Endothelial cell (in vitro differentiated cells): ENCODE results near the gene CCDC6. TPM values are rescaled to one million over a fixed set of nuclear protein-coding genes. Genes with fewer than 3 reads are reported as not detected.

Source experiments
- DNase-seq: peaks from one replicate; pipeline ENCODE4 v3.0.0; 2021; ENCODE audit warnings: low spot score
- H3K27ac Mint-ChIP-seq: one replicate; pipeline ENCODE4 v1.8.0; 2021; ENCODE audit warnings: mixed read lengths, inconsistent platforms; ENCODE audit not compliant: unreplicated experiment
- H3K27me3 Mint-ChIP-seq: one replicate; pipeline ENCODE4 v1.8.0; 2021; ENCODE audit warnings: mild to moderate bottlenecking, moderate library complexity, mixed read lengths, inconsistent platforms; ENCODE audit not compliant: unreplicated experiment
- H3K36me3 Mint-ChIP-seq: one replicate; pipeline ENCODE4 v1.8.0; 2021; ENCODE audit warnings: mild to moderate bottlenecking, low read depth, mixed read lengths, inconsistent platforms; ENCODE audit not compliant: unreplicated experiment
- H3K4me1 Mint-ChIP-seq: one replicate; pipeline ENCODE4 v1.8.0; 2021; ENCODE audit warnings: mild to moderate bottlenecking, mixed read lengths, inconsistent platforms; ENCODE audit not compliant: unreplicated experiment
- H3K4me3 Mint-ChIP-seq: one replicate; pipeline ENCODE4 v1.8.0; 2021; ENCODE audit warnings: mild to moderate bottlenecking, mixed read lengths, inconsistent platforms; ENCODE audit not compliant: unreplicated experiment
- H3K9me3 Mint-ChIP-seq: one replicate; pipeline ENCODE4 v1.8.0; 2021; ENCODE audit warnings: mixed read lengths, inconsistent platforms; ENCODE audit not compliant: unreplicated experiment
- CTCF ChIP-seq: fragments of 200-600 bp; sonication (generic); IDR thresholded peaks from one replicate; pipeline ENCODE4 v1.5.0; 2021; ENCODE audit warnings: antibody characterized with exemption; ENCODE audit not compliant: unreplicated experiment
- total RNA-seq: library from RNA; stranded (reverse); fragmentation: NEBNext Ultra II Directional; extraction: Animal tissue kit (Norgen Biotek cat#: 25700); gene quantifications from one replicate; pipeline ENCODE4 v1.2.1, GENCODE V29; 2021; ENCODE audit not compliant: unreplicated experiment

The CCDC6 gene
- total RNA-seq, 1 donor from 2014 or later, result 27.7 TPM

GRCh38 chr10:59804220-59804619 is 102.1 kb downstream of the CCDC6 start:
- H3K4me3 Mint-ChIP-seq, result no peak overlapping the region
- H3K9me3 Mint-ChIP-seq, result no peaks in the 10 kb centered on the region
- H3K27ac Mint-ChIP-seq, result no peak overlapping the region
- no peaks in the 10 kb centered on the region for H3K27me3 Mint-ChIP-seq
- DNase-seq, result no peak
- H3K4me1 Mint-ChIP-seq, result peaks cover 4% of the 10 kb centered on the region
- TF ChIP-seq CTCF, result no peak
- H3K36me3 Mint-ChIP-seq, result peaks cover 8% of the 10 kb centered on the region

- H3K4me1 Mint-ChIP-seq, result peaks cover 4% of the 10 kb centered on the region
- no peak for TF ChIP-seq CTCF
- DNase-seq, result no peak
- H3K36me3 Mint-ChIP-seq, result peaks cover 8% of the 10 kb centered on the region
- no peaks in the 10 kb centered on the region for H3K9me3 Mint-ChIP-seq
- no peaks in the 10 kb centered on the region for H3K27me3 Mint-ChIP-seq
- no peak overlapping the region for H3K4me3 Mint-ChIP-seq
- no peak overlapping the region for H3K27ac Mint-ChIP-seq
Observed at GRCh38 chr10:59803714-59804113, 102.6 kb downstream of the CCDC6 start.

GRCh38 chr10:59801171-59801570 is 105.2 kb downstream of the CCDC6 start:
- no peak overlapping the region for H3K27ac Mint-ChIP-seq
- H3K4me3 Mint-ChIP-seq, result no peak overlapping the region
- DNase-seq, result no peak
- peaks cover 11% of the 10 kb centered on the region for H3K36me3 Mint-ChIP-seq
- H3K4me1 Mint-ChIP-seq, result no peaks in the 10 kb centered on the region
- H3K9me3 Mint-ChIP-seq, result no peaks in the 10 kb centered on the region
- TF ChIP-seq CTCF, result no peak
- H3K27me3 Mint-ChIP-seq, result no peaks in the 10 kb centered on the region

GRCh38 chr10:59799421-59799820 is 106.9 kb downstream of the CCDC6 start:
- DNase-seq, result no peak
- peaks cover 11% of the 10 kb centered on the region for H3K36me3 Mint-ChIP-seq
- H3K27ac Mint-ChIP-seq, result no peak overlapping the region
- TF ChIP-seq CTCF, result no peak
- no peaks in the 10 kb centered on the region for H3K27me3 Mint-ChIP-seq
- H3K4me1 Mint-ChIP-seq, result no peaks in the 10 kb centered on the region
- no peaks in the 10 kb centered on the region for H3K9me3 Mint-ChIP-seq
- no peak overlapping the region for H3K4me3 Mint-ChIP-seq

- TF ChIP-seq CTCF, result no peak
- H3K27me3 Mint-ChIP-seq, result no peaks in the 10 kb centered on the region
- no peak overlapping the region for H3K4me3 Mint-ChIP-seq
- DNase-seq, result no peak
- no peaks in the 10 kb centered on the region for H3K4me1 Mint-ChIP-seq
- no peaks in the 10 kb centered on the region for H3K9me3 Mint-ChIP-seq
- H3K36me3 Mint-ChIP-seq, result peaks cover 14% of the 10 kb centered on the region
- H3K27ac Mint-ChIP-seq, result no peak overlapping the region
Observed at GRCh38 chr10:59793919-59794318, 112.4 kb downstream of the CCDC6 start.
